ENCODE measurements around the gene SLC4A1. TPM values are rescaled to one million over a fixed set of nuclear protein-coding genes. Genes with fewer than 3 reads are reported as not detected.

The SLC4A1 gene
- not detected in 5 replicates for total RNA-seq (2022; extraction: Qiagen RNA extraction)

DNA sequence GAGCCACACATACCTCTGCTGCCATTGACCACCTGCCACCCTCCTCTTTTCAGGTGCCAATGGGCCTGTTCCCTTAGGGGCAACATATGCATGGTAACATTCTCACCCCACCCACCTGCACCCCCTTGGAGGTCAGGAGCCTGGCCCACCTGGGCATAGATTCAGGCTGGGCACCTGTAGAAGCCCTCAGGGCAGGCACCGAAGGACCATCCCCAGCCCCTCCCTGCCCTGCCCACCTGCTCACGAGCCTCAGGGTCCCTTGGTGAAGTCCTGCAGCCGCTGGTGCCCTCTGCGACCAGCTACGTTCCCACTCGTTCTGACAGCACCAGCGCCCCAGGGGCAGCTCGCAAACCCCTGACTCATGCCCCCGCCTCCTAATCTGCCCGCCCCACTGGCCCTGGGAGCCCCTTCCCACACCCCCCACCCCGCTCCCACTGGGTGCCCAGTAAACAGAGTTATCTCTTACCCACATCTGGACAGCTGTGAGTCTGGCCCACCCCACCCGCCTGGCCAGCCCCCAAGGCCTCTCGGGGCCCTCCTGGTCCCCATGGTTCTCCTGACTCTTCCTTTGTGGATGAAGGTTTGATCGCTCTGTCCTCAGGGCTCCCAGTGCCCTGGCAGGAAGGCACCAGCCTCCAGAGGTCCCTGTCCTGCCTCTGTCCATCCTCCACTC is at the start of gene SLC4A1:
SLC4A1 (minus strand) TSS at position 318 of the 673 bp plus-strand sequence. CDS start 5,269 bp downstream, outside the sequence.

DNA sequence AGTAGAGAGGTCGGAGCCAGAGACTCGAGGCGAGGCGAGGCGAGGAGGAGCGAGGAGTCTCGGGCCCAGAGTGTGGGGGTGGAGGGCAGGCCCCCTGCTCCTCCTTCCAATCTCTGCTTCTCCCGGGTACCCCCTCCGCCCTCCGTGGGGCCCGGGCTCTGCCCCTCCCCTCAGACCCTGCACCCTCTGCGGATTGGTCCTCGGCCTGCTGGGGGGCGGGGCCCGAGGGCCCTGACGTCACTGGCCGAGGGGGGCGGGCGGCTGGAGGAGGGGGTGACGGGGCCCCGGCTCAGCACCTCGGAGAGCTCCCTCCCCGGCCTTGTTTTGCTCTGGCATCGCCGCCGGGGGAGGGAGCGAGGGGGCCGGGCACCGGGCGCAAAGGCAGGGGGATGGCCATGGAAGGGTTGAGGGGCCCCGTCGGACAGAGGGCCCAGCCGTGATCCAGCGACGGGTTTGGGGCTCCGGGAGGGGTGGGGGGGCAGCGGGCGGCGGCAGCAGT is 40.4 kb upstream of the SLC4A1 start, which contains the start of gene RUNDC3A:
RUNDC3A (plus strand) TSS at position 282 of the 499 bp plus-strand sequence. CDS start 232 bp downstream, outside the sequence.

DNA sequence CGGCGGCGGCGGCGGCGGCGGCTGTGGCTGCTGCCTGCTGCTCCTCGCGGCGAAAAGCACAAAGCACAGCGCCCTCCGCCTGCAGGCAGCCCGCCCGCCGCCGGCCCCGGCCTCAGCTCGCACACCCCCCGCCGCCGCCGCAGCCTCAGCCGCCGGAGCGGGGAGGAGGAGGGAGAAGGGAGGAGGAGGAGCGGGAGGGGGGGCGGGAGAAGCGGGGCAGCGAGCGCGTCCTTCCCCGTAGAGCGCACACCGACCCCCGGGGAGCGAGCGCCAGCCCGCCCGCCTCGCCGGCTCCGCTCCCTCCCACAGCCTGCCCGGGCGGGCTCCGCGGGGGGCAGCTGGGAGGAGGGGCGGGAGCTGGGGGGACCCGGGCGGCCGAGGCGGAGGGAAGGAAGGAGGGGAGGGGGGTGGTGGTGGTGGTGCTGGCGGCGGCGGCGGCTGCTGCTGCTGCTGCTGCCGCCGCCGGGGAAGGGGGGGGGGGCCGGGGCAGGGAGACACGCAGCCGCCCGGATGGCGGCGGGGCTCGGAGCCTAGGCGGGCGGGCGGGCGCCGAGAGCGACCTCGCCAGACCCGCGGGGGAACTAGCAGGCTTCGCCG is 48.2 kb downstream of the SLC4A1 start, which contains the start of gene UBTF:
UBTF (minus strand) TSS at position 60 of the 597 bp plus-strand sequence. CDS start 1,446 bp downstream, outside the sequence.

DNA sequence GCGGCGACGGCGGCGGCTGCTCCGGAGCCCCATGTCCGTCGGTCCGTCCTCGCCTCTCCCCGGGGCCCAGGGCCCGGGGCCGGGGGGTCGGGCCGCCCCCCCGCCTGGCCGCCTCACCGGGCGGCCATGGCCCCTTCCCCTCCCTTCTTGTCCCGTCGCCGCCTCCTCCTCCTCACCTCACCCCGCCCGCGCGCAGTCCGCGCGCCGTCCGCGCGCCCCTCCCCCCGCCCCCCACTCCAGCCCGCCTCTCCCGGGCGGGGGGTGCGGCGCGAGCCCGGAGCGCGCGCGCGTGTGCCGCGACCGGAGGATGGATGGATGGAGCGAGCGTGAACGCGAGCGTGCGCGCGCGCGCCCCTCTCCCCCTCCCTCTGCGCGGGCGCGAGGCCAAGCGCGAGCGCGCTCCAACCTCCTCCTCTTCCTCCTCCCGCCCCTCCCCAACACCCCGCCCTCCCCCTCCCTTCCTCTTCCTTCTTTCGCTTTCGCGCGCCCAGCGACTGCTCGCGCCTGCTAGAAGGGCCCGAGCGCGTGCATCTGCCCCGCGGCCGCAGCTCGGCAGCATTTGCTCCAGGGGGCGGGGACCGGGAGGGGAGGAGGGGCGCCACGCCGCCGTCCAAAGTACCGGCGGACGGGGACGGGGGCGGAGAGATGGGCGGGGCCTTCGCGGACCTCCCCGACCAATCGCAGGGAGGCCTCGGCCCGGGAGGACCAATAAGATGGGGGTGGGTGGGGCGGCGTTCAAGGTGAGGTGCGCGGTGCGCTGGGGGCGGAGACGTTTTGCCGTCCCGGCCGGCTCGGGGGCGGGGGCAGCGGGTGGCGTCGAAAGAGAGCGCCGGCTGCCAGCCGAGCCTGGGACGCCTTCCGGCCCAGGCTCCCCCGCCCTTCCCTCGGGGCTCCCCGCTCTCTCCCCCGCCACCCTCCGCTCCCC is 68.1 kb downstream of the SLC4A1 start, which contains the start of gene ATXN7L3:
ATXN7L3 (minus strand) TSS at position 332 of the 925 bp plus-strand sequence. CDS start 1,814 bp downstream, outside the sequence.

Other genes with a start within 250 kb of the SLC4A1 start
- gene LSM12, start 201.5 kb downstream of the SLC4A1 start, total RNA-seq (2022; extraction: Qiagen RNA extraction) = 50.1 to 55.9 TPM (median 51.9 TPM) in 5 replicates
- gene G6PC3, start 197.4 kb downstream of the SLC4A1 start, total RNA-seq (2022; extraction: Qiagen RNA extraction) = 117 to 181 TPM (median 160 TPM) in 5 replicates
- gene HDAC5, start 144.5 kb downstream of the SLC4A1 start, total RNA-seq (2022; extraction: Qiagen RNA extraction) = 13.9 to 19.7 TPM (median 15.3 TPM) in 5 replicates
- gene HROB, start 126.2 kb downstream of the SLC4A1 start, total RNA-seq (2022; extraction: Qiagen RNA extraction) = 8.4 to 11.2 TPM (median 10.1 TPM) in 5 replicates
- gene ASB16, start 97.4 kb downstream of the SLC4A1 start, total RNA-seq (2022; extraction: Qiagen RNA extraction) = 0.07 to 0.32 TPM (median 0.12 TPM) in 3 of 5 replicates, not detected in the others
- 36.2 to 44.7 TPM (median 43.5 TPM) in 5 replicates for gene TMUB2, start 81.2 kb downstream of the SLC4A1 start, total RNA-seq (2022; extraction: Qiagen RNA extraction)
- 49.9 to 70.2 TPM (median 66.3 TPM) in 5 replicates for gene ATXN7L3, start 68.3 kb downstream of the SLC4A1 start, total RNA-seq (2022; extraction: Qiagen RNA extraction)
- 86.8 to 95.4 TPM (median 90.0 TPM) in 5 replicates for gene UBTF, start 48.5 kb downstream of the SLC4A1 start, total RNA-seq (2022; extraction: Qiagen RNA extraction)
- 0.74 to 1.1 TPM (median 0.83 TPM) in 5 replicates for gene RUNDC3A, start 40.5 kb upstream of the SLC4A1 start, total RNA-seq (2022; extraction: Qiagen RNA extraction)
- 141 to 218 TPM (median 197 TPM) in 5 replicates for gene SLC25A39, start 56.7 kb upstream of the SLC4A1 start, total RNA-seq (2022; extraction: Qiagen RNA extraction)
- 205 to 234 TPM (median 220 TPM) in 5 replicates for gene GRN, start 77.2 kb upstream of the SLC4A1 start, total RNA-seq (2022; extraction: Qiagen RNA extraction)
- 2.5 to 4.4 TPM (median 4.0 TPM) in 5 replicates for gene FAM171A2, start 95.7 kb upstream of the SLC4A1 start, total RNA-seq (2022; extraction: Qiagen RNA extraction)
- gene ITGA2B, start 121.5 kb upstream of the SLC4A1 start, total RNA-seq (2022; extraction: Qiagen RNA extraction) = 1.1 to 2.0 TPM (median 1.5 TPM) in 5 replicates
- 16.8 to 24.3 TPM (median 21.6 TPM) in 5 replicates for gene GPATCH8, start 235.3 kb upstream of the SLC4A1 start, total RNA-seq (2022; extraction: Qiagen RNA extraction)